GM18951 (cell line): ENCODE data around the gene ABCC12.
"Not testable (repeated sequence)": the region's sequence is repeated elsewhere in the genome, so short reads cannot be mapped to it uniquely, and the experiment has no call there.

ENCODE experiments used
- POLR2A ChIP-seq: IDR thresholded peaks from 4 replicates; pipeline ENCODE4 v1.6.1; 2011; ENCODE audit warnings: mild to moderate bottlenecking; ENCODE audit not compliant: insufficient read length, insufficient read depth; ENCODE audit errors: extremely low read depth
- in situ Hi-C: fragments of 300-500 bp; cut with MboI; formaldehyde crosslinking; loops from one replicate; pipeline ENCODE4 v1.12.0; 2022; ENCODE audit warnings: low sequenced_read_pairs, mixed read lengths, inconsistent platforms; ENCODE audit not compliant: unreplicated experiment

ABCC12 gene

GRCh38 chr16:48155926-48156789 is at the start of gene ABCC12:
TSS of gene ABCC12 (minus strand) at chr16:48155993. CDS start at chr16:48146424, 9,569 bp downstream.
- TF ChIP-seq POLR2A, result no peak

GRCh38 chr16:48204825-48205151 is 49.0 kb upstream of the ABCC12 start:
- no peak for TF ChIP-seq POLR2A
- in situ Hi-C loops, result no loop called here

More at GRCh38 chr16:48155926-48156789, at the start of gene ABCC12:
- in situ Hi-C loops, result no loop called here

GRCh38 chr16:48203974-48204824 is 48.4 kb upstream of the ABCC12 start:
- TF ChIP-seq POLR2A, result no peak
- in situ Hi-C loops, result no loop called here

- TF ChIP-seq POLR2A, result no peak
- in situ Hi-C loops, result no loop called here
Observed at GRCh38 chr16:48201515-48202201, 45.9 kb upstream of the ABCC12 start.

- in situ Hi-C loops, result no loop called here
- no peak for TF ChIP-seq POLR2A
Observed at GRCh38 chr16:48197294-48197693, 41.5 kb upstream of the ABCC12 start.

- in situ Hi-C loops, result no loop called here
- TF ChIP-seq POLR2A, result no peak
Observed at GRCh38 chr16:48194828-48195556, 39.2 kb upstream of the ABCC12 start.

- in situ Hi-C loops, result no loop called here
- TF ChIP-seq POLR2A, result no peak
Observed at GRCh38 chr16:48193846-48194245, 38.1 kb upstream of the ABCC12 start.

- no peak for TF ChIP-seq POLR2A
- in situ Hi-C loops, result no loop called here
Observed at GRCh38 chr16:48188449-48189102, 32.8 kb upstream of the ABCC12 start.

- no peak for TF ChIP-seq POLR2A
- in situ Hi-C loops, result no loop called here
Observed at GRCh38 chr16:48187779-48188178, 32.0 kb upstream of the ABCC12 start.

- no peak for TF ChIP-seq POLR2A
- in situ Hi-C loops, result no loop called here
Observed at GRCh38 chr16:48184681-48185080, 28.9 kb upstream of the ABCC12 start.

- in situ Hi-C loops, result no loop called here
Observed at GRCh38 chr16:48182979-48183537, 27.3 kb upstream of the ABCC12 start.

GRCh38 chr16:48181746-48182520 is 26.1 kb upstream of the ABCC12 start:
- in situ Hi-C loops, result not testable (repeated sequence)

More at GRCh38 chr16:48182979-48183537, 27.3 kb upstream of the ABCC12 start:
- TF ChIP-seq POLR2A, result no peak
